Ramos (cell line): Measurements from ENCODE around the gene SGSM1.
"Not testable (repeated sequence)": the region's sequence is repeated elsewhere in the genome, so short reads cannot be mapped to it uniquely, and the experiment has no call there.

Experiments used
- in situ Hi-C: fragments of 300-500 bp; cut with MboI; formaldehyde crosslinking; loops from one replicate; pipeline ENCODE4 v1.14.3; 2022; ENCODE audit warnings: low sequenced_read_pairs; ENCODE audit not compliant: unreplicated experiment

The SGSM1 gene

GRCh38 chr22:24836282-24836681 lies 30.3 kb downstream of the SGSM1 start:
- in situ Hi-C loops: no loop called here

- in situ Hi-C loops: not testable (repeated sequence)
Observed at GRCh38 chr22:24837517-24837916, 31.5 kb downstream of the SGSM1 start.

GRCh38 chr22:24841261-24841660 lies 35.2 kb downstream of the SGSM1 start:
- in situ Hi-C loops: no loop called here

GRCh38 chr22:24843048-24843447 lies 37.0 kb downstream of the SGSM1 start:
- in situ Hi-C loops: no loop called here

- in situ Hi-C loops: no loop called here
Observed at GRCh38 chr22:24845041-24845898, 39.3 kb downstream of the SGSM1 start.

- in situ Hi-C loops: no loop called here
Observed at GRCh38 chr22:24847490-24847889, 41.5 kb downstream of the SGSM1 start.

GRCh38 chr22:24848559-24849168 lies 42.7 kb downstream of the SGSM1 start:
- in situ Hi-C loops: no loop called here

- in situ Hi-C loops: no loop called here
Observed at GRCh38 chr22:24855794-24856193, 49.8 kb downstream of the SGSM1 start.

- in situ Hi-C loops: no loop called here
Observed at GRCh38 chr22:24857576-24857975, 51.6 kb downstream of the SGSM1 start.

GRCh38 chr22:24859587-24859986 lies 53.6 kb downstream of the SGSM1 start:
- in situ Hi-C loops: no loop called here

- in situ Hi-C loops: no loop called here
Observed at GRCh38 chr22:24865508-24865907, 59.5 kb downstream of the SGSM1 start.

- in situ Hi-C loops: no loop called here
Observed at GRCh38 chr22:24867323-24868022, 61.5 kb downstream of the SGSM1 start.

GRCh38 chr22:24868979-24869378 lies 63.0 kb downstream of the SGSM1 start:
- in situ Hi-C loops: no loop called here

GRCh38 chr22:24871611-24872205 lies 65.7 kb downstream of the SGSM1 start:
- in situ Hi-C loops: no loop called here

- in situ Hi-C loops: no loop called here
Observed at GRCh38 chr22:24873226-24873625, 67.2 kb downstream of the SGSM1 start.

- in situ Hi-C loops: no loop called here
Observed at GRCh38 chr22:24875862-24876506, 70.0 kb downstream of the SGSM1 start.

- in situ Hi-C loops: no loop called here
Observed at GRCh38 chr22:24876700-24877099, 70.7 kb downstream of the SGSM1 start.

- in situ Hi-C loops: no loop called here
Observed at GRCh38 chr22:24878969-24879368, 73.0 kb downstream of the SGSM1 start.

- in situ Hi-C loops: no loop called here
Observed at GRCh38 chr22:24883432-24883831, 77.4 kb downstream of the SGSM1 start.

GRCh38 chr22:24887260-24887659 lies 81.2 kb downstream of the SGSM1 start:
- in situ Hi-C loops: no loop called here
